Coronary artery (tissue), 2 donors: ENCODE data around the gene CRB1.

Experiments
- DNase-seq: peaks from one replicate; pipeline ENCODE4 v3.0.0-alpha.2; 2017; ENCODE audit warnings: low spot score
- H3K27ac ChIP-seq, 2 donors: fragments of 200-600 bp; sonication (generic); one replicate each; pipeline ENCODE4 v1.5.1; 2016 to 2019
- H3K4me3 ChIP-seq: fragments of 200-600 bp; sonication (generic); 2 replicates; pipeline ENCODE4 v1.5.1; 2016; ENCODE audit warnings: mild to moderate bottlenecking, moderate library complexity
- TF ChIP-seq, protein P1 (sequence below): fragments of 200-600 bp; sonication (generic); IDR thresholded peaks from one replicate; pipeline ENCODE4 v1.5.1; 2019; ENCODE audit warnings: antibody characterized with exemption

Gene CRB1

DNA sequence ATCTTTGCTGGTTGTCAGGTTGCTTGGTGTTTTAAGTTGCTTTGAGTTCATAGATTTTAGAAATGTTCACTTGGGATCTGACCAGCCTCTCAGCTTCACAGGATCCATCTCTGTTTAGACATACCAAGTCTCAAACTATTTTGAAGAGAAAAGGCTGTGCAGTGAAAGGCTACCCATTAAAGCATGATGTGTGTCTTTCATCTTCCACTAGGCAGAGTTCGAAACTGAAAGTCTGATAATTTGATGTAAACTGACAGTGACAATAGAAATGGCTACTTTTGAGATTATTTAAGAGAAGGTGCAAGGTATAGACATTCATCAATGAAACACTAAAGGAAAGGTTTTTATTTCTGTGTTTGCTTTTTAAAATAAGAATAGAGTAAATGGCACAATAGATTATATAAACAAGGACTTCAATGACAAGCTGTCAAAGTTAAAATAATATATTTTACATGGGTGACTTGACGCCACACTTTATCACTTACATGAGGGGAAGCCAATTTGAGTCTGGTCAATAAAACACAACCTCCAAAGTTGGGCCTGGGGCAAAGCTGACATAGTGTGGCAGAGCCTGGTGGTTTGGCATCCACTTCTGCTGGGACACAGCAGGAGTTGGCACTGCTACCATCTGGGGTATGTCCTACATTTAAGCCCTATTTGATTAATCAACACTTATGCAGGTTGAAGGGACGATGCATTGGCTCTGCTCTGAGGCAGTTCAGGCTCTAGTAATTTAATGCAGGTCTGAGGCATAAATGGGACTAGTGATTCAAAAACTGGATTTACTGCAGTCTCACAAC lies 197.7 kb downstream of the CRB1 start:
- no peak for DNase-seq
- TF ChIP-seq, protein P1, sequence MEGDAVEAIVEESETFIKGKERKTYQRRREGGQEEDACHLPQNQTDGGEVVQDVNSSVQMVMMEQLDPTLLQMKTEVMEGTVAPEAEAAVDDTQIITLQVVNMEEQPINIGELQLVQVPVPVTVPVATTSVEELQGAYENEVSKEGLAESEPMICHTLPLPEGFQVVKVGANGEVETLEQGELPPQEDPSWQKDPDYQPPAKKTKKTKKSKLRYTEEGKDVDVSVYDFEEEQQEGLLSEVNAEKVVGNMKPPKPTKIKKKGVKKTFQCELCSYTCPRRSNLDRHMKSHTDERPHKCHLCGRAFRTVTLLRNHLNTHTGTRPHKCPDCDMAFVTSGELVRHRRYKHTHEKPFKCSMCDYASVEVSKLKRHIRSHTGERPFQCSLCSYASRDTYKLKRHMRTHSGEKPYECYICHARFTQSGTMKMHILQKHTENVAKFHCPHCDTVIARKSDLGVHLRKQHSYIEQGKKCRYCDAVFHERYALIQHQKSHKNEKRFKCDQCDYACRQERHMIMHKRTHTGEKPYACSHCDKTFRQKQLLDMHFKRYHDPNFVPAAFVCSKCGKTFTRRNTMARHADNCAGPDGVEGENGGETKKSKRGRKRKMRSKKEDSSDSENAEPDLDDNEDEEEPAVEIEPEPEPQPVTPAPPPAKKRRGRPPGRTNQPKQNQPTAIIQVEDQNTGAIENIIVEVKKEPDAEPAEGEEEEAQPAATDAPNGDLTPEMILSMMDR: no peak
- Histone ChIP-seq H3K27ac (no peak overlapping the region), H3K4me3 (no peak overlapping the region)

DNA sequence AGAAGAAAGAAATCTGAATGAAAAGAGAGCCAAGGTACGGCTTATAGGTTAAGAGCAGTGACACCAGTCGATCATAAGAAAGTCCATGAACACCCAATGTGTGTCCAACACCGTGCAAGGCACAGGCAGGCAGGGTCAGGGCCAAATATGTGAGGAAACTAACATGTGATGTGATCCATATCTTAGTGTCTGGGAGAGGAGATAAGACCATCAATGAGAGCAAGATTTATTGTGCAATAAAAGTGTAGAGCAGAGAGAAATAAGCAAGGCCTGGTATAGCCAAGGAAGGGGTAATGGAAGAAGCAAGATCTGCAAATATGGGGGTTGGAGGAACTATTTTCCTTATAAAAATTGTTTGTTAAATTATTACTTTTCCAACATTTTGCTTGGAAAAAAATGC lies 198.8 kb downstream of the CRB1 start:
- Histone ChIP-seq H3K27ac (no peak overlapping the region), H3K4me3 (no peak overlapping the region)
- TF ChIP-seq, protein P1: no peak
- no peak for DNase-seq

DNA sequence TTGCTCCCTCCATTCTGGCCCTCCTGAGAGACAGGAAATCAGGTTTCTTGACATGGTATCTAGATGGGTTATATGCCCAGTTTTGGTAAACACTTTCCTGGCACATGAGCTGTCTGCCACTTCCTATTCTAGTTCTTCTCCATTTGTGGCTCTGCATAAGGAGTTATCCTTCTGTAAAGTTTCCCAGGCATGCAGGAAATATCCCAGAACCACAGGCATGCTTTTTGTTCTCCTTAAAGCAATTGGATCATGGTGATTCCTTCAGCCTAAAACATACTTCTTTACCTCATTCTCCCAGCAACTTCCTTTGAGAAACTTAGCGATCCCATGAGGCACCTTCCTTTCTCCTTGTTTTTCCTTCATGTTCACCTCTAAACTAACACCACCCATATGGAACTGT lies 199.8 kb downstream of the CRB1 start:
- no peak for DNase-seq
- Histone ChIP-seq H3K27ac (no peak overlapping the region), H3K4me3 (no peak overlapping the region)
- TF ChIP-seq, protein P1: no peak

DNA sequence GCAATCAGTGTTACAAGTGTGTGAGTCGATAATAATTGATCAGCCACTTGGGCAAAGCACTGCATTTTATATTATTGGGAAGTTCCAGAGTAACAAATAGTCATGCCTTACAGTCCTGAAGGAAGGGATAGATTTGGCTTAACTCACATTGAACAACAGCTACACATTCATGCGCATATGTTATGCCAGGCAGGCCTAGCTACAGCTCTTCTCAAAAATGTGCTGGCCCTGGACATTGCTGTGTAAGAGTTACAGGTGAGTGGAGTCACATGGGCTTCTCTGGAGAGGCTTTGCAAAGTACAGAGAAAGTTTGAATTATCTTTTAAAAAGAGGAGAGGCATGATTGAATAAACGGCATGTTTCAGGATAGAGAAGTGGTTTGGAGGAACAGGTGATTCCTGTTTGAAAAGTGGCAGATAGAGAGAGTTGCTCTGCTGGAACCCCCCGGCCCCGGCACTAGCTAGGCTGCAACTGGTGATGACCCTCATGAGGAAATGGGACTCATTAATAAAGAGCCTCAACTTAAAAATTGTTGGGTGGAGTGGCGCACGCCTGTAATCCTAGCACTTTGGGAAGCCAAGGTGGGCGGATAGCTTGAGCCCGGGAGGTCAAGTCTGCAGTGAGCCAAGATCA lies 200.6 kb downstream of the CRB1 start:
- TF ChIP-seq, protein P1: no peak
- no peak for DNase-seq
- Histone ChIP-seq H3K4me3 (no peak overlapping the region), H3K27ac (no peak overlapping the region)

DNA sequence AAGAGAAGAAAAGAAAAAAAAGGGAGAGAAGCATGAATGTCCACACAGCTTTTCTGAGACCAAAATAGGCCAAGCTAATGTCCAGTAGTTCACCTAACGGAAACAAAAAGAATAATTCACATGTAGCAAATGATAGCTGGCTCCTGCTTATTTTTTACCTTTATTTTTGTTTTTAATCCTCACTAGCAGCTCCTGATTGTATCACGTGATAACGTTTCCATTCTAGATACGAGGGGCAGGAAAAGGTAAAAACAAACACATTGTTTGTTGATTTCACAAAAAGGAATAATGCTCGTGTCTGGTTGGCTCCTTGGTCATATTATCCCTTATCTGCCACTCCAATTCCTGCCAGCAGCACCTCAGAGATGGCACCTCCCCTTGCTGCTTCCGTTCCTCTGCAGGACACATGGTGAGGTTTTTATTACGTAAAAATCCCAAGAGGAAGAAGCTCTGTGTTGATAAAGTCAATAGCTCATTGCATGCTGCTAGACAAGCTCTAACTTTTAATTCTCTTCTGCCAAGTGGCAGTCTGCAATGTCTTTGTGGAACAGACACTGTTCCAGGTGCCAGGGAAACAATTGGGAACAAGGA lies 201.7 kb downstream of the CRB1 start:
- no peak overlapping the region for H3K4me3 ChIP-seq
- TF ChIP-seq, protein P1: no peak
- no peak overlapping the region for H3K27ac ChIP-seq
- DNase-seq: no peak

DNA sequence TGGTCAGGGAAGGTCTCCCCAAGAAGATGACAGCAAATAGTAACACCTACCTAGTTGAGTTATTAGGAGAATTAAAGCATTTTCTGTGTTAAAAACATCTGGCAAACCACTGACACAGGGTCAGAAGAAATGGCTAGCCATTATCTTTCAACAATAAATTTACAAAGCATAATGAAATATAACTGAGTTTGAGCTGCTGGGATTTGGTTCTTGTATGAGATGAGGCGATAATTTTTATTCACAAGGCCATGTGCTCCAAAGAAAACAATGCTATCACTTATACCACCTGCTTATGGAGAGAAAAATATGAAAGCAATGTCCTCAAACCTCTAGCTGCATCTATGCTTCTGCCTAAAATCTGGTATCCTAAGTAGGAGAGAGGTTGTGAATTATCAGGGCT lies 202.3 kb downstream of the CRB1 start:
- no peak overlapping the region for H3K27ac ChIP-seq
- DNase-seq: no peak
- no peak overlapping the region for H3K4me3 ChIP-seq
- TF ChIP-seq, protein P1: no peak
